GM13976 (cell line): ENCODE results near the gene ZNF319.

Source experiments
- DNase-seq: peaks from one replicate; pipeline ENCODE4 v3.0.0; 2012; ENCODE audit warnings: low spot score
- in situ Hi-C: fragments of 300-500 bp; cut with MboI; formaldehyde crosslinking; loops from one replicate; pipeline ENCODE4 v1.12.0; 2022; ENCODE audit warnings: low sequenced_read_pairs, mixed read lengths, inconsistent platforms; ENCODE audit not compliant: unreplicated experiment
- TF ChIP-seq, protein P1 (sequence below): IDR thresholded peaks from 2 replicates; pipeline ENCODE4 v1.5.1; 2012; ENCODE audit warnings: borderline replicate concordance, mild to moderate bottlenecking; ENCODE audit not compliant: insufficient read depth; ENCODE audit errors: extremely low read depth, missing control alignments, control extremely low read depth

ZNF319 gene

GRCh38 chr16:57950382-57950781, 50.1 kb downstream of the ZNF319 start:
- TF ChIP-seq, protein P1, sequence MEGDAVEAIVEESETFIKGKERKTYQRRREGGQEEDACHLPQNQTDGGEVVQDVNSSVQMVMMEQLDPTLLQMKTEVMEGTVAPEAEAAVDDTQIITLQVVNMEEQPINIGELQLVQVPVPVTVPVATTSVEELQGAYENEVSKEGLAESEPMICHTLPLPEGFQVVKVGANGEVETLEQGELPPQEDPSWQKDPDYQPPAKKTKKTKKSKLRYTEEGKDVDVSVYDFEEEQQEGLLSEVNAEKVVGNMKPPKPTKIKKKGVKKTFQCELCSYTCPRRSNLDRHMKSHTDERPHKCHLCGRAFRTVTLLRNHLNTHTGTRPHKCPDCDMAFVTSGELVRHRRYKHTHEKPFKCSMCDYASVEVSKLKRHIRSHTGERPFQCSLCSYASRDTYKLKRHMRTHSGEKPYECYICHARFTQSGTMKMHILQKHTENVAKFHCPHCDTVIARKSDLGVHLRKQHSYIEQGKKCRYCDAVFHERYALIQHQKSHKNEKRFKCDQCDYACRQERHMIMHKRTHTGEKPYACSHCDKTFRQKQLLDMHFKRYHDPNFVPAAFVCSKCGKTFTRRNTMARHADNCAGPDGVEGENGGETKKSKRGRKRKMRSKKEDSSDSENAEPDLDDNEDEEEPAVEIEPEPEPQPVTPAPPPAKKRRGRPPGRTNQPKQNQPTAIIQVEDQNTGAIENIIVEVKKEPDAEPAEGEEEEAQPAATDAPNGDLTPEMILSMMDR: no peak
- DNase-seq: no peak
- in situ Hi-C loops: no loop called here

DNA sequence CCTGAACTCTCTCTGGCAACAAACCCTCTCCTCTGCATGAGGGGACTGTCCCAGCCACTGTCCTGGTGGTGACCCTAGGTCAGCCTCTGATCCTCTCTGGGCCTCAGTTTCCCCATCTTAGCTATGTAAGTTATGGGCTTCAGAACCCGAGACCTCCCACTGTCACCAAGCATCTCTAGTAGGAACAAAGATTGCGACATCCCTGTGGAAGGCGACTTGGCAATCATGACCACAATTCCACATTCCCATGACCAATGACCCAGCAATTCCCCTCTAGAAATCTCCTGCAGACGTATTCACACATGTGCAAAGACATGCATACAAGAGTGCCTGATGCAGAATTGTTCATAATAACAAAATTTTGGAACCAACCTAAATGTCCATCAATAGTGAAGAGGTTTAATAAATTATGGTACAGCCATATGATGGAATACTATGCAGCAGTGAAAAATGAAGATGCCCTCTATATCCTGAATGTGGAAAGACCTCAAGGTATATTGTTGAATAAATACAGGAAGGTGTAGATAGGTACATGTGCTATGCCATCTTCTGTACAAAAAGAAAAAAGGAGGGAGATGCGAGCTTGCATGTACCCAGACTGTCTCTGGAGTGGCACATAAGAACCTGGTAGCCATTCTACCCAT, 50.8 kb downstream of the ZNF319 start:
- DNase-seq: no peak
- in situ Hi-C loops: no loop called here
- TF ChIP-seq, protein P1: no peak

DNA sequence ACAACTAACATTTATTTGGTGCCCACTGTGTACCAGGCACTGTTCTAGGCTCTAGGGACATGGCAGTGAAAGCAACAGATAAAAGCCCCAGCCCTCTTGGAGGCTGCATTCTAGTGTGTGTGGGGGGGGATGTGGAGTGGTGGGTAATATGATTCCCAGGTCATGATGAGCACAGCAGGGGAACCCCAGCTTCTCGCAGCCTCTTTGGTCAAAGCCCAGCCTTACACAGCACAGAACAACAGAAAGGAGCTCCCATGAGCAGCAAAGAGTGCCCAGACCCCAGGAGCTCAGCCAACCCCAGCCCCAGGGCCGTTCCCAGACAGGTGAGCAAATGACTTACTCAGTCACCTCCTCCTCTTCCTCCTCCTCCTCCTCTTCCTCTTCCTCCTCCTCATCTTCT, 51.5 kb downstream of the ZNF319 start:
- TF ChIP-seq, protein P1: no peak
- DNase-seq: no peak
- in situ Hi-C loops: no loop called here

DNA sequence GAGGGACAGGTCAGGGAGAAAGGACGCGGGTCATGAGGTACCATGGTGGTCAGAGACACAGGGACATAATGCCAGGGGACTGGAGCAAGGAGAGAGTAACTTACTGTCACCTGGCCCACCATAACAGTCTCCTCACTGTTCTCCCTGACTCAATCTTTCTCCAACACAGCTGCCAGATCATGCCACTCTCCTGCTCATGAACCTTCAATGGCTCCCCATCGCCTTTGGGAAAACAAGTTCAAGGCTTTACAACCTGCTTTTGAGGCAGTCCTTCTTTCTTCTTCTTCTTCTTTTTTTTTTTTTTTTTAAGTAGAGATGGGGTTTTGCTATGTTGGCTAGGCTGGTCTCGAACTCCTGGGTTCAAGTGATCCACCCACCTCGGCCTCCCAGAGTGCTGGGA, 52.4 kb downstream of the ZNF319 start:
- in situ Hi-C loops: no loop called here
- TF ChIP-seq, protein P1: no peak
- DNase-seq: no peak

- in situ Hi-C loops: no loop called here
- TF ChIP-seq, protein P1: no peak
- DNase-seq: no peak
Measured at GRCh38 chr16:57947261-57947660, 53.2 kb downstream of the ZNF319 start.

GRCh38 chr16:57946181-57946801, 54.2 kb downstream of the ZNF319 start:
- TF ChIP-seq, protein P1: no peak
- DNase-seq: no peak
- in situ Hi-C loops: no loop called here
